Pons (tissue), 1 donor: Measurements from ENCODE around the gene CHST1.

ENCODE experiments used
- DNase-seq: peaks from one replicate; pipeline ENCODE4 v3.0.0-alpha.2; 2016; ENCODE audit warnings: low spot score

CHST1 gene

DNA sequence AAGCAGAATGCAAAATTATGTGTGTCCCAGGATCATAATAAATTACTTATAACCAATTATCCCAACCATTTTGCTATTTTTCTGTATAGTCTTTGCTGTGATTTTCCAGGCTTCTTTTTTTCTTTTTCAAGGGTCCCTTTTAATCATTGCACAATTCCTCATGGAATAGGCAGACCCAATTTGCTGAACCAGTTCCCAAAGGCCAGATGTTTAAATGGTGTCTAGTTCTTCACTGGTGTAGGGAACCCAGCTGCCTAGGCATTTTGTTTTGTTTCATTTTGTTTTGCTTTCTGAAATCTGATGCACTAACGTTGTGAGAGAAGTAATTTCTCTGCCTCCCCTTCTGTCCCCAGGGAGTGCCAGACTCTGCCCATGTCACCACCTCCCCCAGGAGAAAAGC is 60.4 kb downstream of the CHST1 start:
- DNase-seq, result no peak

- DNase-seq, result no peak
Observed at GRCh38 chr11:45603946-45604682, 61.3 kb downstream of the CHST1 start.

DNA sequence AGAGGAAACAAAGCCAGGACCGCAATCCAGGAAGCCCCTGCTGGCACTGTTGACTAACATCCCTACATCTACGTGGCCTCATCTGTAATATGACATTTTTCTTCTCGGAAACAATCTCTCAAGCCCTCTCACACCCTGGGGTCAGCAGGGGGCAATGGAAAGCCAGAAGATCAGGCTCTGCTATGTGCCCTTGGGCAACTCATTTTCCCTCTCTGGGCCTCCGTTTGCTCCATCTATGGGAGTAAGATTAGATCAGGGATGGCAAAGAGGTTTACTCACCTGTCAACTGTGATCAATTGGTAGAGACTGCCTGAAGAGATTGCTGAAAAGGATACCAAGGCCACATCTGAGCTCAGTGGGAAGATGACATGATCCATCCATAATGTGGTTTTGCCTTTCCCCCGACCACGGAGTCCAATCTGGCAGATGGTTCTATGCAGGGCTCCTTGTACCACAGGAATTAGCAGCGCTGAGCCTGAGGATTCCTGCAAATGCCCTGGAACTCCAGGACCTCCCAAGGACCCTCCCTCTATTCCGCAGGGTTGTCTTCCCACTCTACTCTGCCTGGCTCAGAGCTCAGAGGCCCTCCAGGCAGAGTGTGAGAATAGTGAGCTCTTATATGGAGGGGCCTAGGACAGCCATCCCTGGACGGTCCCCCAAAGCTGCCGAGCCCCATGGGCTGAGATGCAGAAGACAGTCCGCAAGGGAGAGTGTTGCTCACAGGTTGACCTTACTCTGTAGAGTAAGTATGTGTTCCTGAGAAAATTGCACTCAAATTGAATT is 66.1 kb downstream of the CHST1 start:
- peak; percentile 20 for DNase-seq
